GM19238 (cell line): ENCODE data around the gene PRAMEF20.

Experiments
- DNase-seq: peaks from one replicate; pipeline ENCODE4 v3.0.0; 2011; ENCODE audit warnings: low spot score; ENCODE audit not compliant: insufficient read length

PRAMEF20 gene

DNA sequence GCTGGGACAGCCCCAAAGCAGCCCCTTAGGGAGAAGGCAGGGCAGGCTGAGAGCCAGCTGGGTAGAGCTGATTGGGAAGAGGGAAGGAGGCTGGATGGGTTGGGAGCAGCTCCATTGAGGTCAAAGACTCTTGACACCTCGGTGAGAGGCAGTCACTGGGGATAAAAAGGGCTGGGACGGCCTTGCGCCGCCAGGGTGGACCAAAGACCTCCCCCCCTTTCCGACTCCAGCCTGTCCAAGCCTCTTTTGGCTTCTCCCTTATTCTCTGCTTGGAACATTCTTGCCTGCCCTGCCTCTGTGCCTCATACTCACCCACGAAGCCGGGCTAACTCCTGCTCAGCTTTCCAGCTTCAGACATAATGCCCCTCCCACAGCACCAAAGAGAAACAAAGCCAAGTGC is 52.4 kb downstream of the PRAMEF20 start:
- DNase-seq = no peak

- DNase-seq = no peak
Measured at GRCh38 chr1:13465515-13465914, 55.3 kb downstream of the PRAMEF20 start.

- no peak for DNase-seq
Measured at GRCh38 chr1:13469343-13469742, 59.1 kb downstream of the PRAMEF20 start.
